ENCODE data around the gene NDUFA6. TPM values are rescaled to one million over a fixed set of nuclear protein-coding genes. Genes with fewer than 3 reads are reported as not detected.

Gene NDUFA6
- total and polyA plus RNA-seq, 7 donors, result 149 to 253 (median 181) TPM

GRCh38 chr22:42062506-42063170 is 27.9 kb downstream of the NDUFA6 start:
- no peak for DNase-seq
- Histone ChIP-seq H3K36me3 (ENCODE audit: insufficient read depth in 1 of 2, low read depth in 1 of 2) (peaks cover 0 to 90% of the 10 kb centered on the region in 2 donors), H3K27ac (no peak overlapping the region), H3K27me3 (ENCODE audit: insufficient read depth in 3 of 3, low read length in 2 of 3) (no peaks in the 10 kb centered on the region), H3K9me3 (no peaks in the 10 kb centered on the region), H3K4me1 (no peaks in the 10 kb centered on the region), H3K4me3 (no peak overlapping the region)
- TF ChIP-seq CTCF (IDR thresholded peaks at IDR 0.05), result no peak
- intact Hi-C loops (cut with DNase I), result loop anchor here in 1 of 2 donors (10.0 kb wide), 1 partner anchor 248 kb away; no protein-coding TSS in a partner anchor
- 92 to 96% (median 94%) methylated on average over 10 of the region's 10 CpGs for WGBS, 3 donors
- no peak for ATAC-seq

DNA sequence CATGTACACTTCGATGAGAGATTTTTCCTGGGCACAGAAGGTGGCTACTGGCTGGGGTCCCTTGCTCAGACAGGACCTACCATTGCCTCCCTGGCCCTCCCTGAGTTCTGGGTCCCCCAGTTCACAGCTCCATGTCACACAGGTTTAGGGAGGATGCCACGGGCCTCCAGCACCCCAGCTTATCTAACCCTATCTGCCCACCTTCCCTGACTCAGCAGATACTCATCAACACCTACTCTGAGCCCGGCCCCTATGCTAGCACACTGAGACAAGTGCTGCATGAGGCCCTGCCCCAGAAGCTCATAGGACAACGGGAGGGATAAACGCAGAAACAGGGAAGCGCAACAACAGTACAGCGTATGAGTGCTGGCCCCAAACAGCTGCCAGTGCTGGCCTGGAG is 29.5 kb downstream of the NDUFA6 start:
- intact Hi-C loops (cut with DNase I), result loop anchor here in 1 of 2 donors (10.0 kb wide), 1 partner anchor 246 kb away; no protein-coding TSS in a partner anchor
- WGBS, 3 donors, result 93 to 95% (median 95%) methylated on average over 7 of the region's 7 CpGs

GRCh38 chr22:42060489-42060888 is 30.1 kb downstream of the NDUFA6 start:
- H3K4me1 ChIP-seq, result no peaks in the 10 kb centered on the region
- intact Hi-C loops (cut with DNase I), result loop anchor here in 1 of 2 donors (10.0 kb wide), 1 partner anchor 246 kb away; no protein-coding TSS in a partner anchor
- no peak overlapping the region for H3K27ac ChIP-seq
- ATAC-seq (no peak), DNase-seq (no peak)
- 89 to 95% (median 90%) methylated on average over 5 of the region's 5 CpGs for WGBS, 3 donors
- no peak overlapping the region for H3K4me3 ChIP-seq
- peaks cover 0 to 69% of the 10 kb centered on the region in 2 donors for H3K36me3 ChIP-seq (ENCODE audit: insufficient read depth in 1 of 2, low read depth in 1 of 2)
- no peak for TF ChIP-seq CTCF (IDR thresholded peaks at IDR 0.05)
- H3K27me3 ChIP-seq (ENCODE audit: insufficient read depth in 3 of 3, low read length in 2 of 3), result no peaks in the 10 kb centered on the region
- H3K9me3 ChIP-seq, result peaks cover 8% of the 10 kb centered on the region

More for the DNA sequence above, 29.5 kb downstream of the NDUFA6 start:
- Histone ChIP-seq H3K27ac (no peak overlapping the region), H3K36me3 (ENCODE audit: insufficient read depth in 1 of 2, low read depth in 1 of 2) (peaks cover 0 to 74% of the 10 kb centered on the region in 2 donors), H3K4me1 (no peaks in the 10 kb centered on the region), H3K9me3 (peaks cover 8% of the 10 kb centered on the region), H3K27me3 (ENCODE audit: insufficient read depth in 3 of 3, low read length in 2 of 3) (no peaks in the 10 kb centered on the region), H3K4me3 (no peak overlapping the region)
- no peak for DNase-seq
- ATAC-seq, result no peak
- TF ChIP-seq CTCF (IDR thresholded peaks at IDR 0.05), result no peak

DNA sequence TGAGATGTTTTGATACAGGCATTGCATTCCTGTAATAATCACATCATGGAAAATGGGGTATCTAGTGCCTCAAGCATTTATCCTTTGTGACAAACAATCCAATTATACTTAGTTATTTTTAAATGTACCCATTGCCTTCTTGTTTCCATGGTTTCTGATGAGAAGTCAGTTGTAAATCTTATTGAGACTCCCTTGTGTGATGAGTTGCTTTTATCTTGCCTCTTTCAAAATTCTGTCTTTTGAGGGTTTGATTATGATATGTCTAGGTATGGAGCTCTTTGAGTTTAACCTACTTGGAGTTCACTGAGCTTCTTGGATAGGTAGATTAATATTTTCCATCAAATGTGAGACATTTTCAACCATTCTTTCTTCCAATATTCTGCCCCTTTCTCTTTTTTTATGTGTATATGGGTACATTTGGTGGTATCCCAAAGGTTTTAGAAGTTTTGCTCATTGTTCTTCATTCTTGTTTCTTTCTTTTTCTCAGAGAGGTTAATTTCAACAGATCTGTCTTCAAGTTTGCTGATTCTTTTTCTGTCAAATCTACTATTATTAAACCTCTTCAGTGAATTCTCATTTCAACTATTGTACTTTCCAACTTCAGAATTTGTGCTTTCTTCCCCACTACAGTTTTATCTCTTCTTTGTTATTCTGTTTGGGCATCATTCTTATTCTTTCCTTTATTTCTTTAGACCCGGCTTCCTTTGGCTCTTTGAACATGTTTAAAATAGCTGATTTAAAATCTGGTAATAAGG is 33.6 kb downstream of the NDUFA6 start:
- no peak for DNase-seq
- H3K27ac ChIP-seq, result no peak overlapping the region
- intact Hi-C loops (cut with DNase I), result no loop called here
- no peak for TF ChIP-seq CTCF (IDR thresholded peaks at IDR 0.05)
- H3K36me3 ChIP-seq (ENCODE audit: insufficient read depth in 1 of 2, low read depth in 1 of 2), result peaks cover 0 to 44% of the 10 kb centered on the region in 2 donors
- no peak overlapping the region for H3K4me3 ChIP-seq
- peaks cover 8% of the 10 kb centered on the region for H3K9me3 ChIP-seq
- 96 to 100% (median 98%) methylated on average over 1 of the region's 1 CpG for WGBS, 3 donors
- no peaks in the 10 kb centered on the region for H3K27me3 ChIP-seq (ENCODE audit: insufficient read depth in 3 of 3, low read length in 2 of 3)
- ATAC-seq, result no peak
- H3K4me1 ChIP-seq, result no peaks in the 10 kb centered on the region

All from psoas muscle (tissue), 8 donors.